HepG2 (cell line): ENCODE measurements around the gene SUPT6H. TPM values are rescaled to one million over a fixed set of nuclear protein-coding genes. Genes with fewer than 3 reads are reported as not detected.

Experiments used
- CCAR2 ChIP-seq: fragments of 200-400 bp; formaldehyde crosslinking; optimal IDR thresholded peaks from 2 replicates; pipeline ENCODE3; 2018; ENCODE audit warnings: low read depth, mild to moderate bottlenecking, low read length, moderate library complexity
- KMT2A ChIP-seq: sonication (generic); formaldehyde crosslinking; IDR thresholded peaks from 2 replicates; pipeline ENCODE4 v1.4.0; 2020; ENCODE audit warnings: missing genetic modification reagents
- MBNL3 ChIP-seq: fragments of 250-450 bp; sonication (Bioruptor Pico); conservative IDR thresholded peaks from 2 replicates; pipeline ENCODE4 v1.8.0; 2022; ENCODE audit warnings: mild to moderate bottlenecking, inconsistent platforms
- MYNN ChIP-seq: sonication (generic); formaldehyde crosslinking; IDR thresholded peaks from 2 replicates; pipeline ENCODE4 v1.4.0; 2020; ENCODE audit warnings: mild to moderate bottlenecking, low read depth, missing genetic modification reagents
- NFKBIZ ChIP-seq: IDR thresholded peaks from 2 replicates; pipeline ENCODE4 v1.6.1; 2018; ENCODE audit warnings: missing genetic modification reagents, missing compliant biosample characterization
- POLR2AphosphoS2 ChIP-seq: IDR thresholded peaks from 2 replicates; pipeline ENCODE4 v1.6.1; 2011; ENCODE audit warnings: low read depth, low read length, improper control_type of control experiment
- POLR2AphosphoS5 ChIP-seq: IDR thresholded peaks from 2 replicates; pipeline ENCODE4 v1.6.1; 2012; ENCODE audit warnings: low read depth, low read length
- REL ChIP-seq: sonication (generic); formaldehyde crosslinking; conservative IDR thresholded peaks from 2 replicates; pipeline ENCODE4 v1.8.0; 2022; ENCODE audit warnings: mild to moderate bottlenecking, missing genetic modification reagents, moderate library complexity
- SIX4 ChIP-seq: sonication (generic); formaldehyde crosslinking; IDR thresholded peaks from 2 replicates; pipeline ENCODE4 v1.4.0; 2020; ENCODE audit warnings: missing genetic modification reagents
- SMYD3 ChIP-seq: sonication (generic); formaldehyde crosslinking; IDR thresholded peaks from 2 replicates; pipeline ENCODE4 v1.8.1; 2023; ENCODE audit warnings: mild to moderate bottlenecking, missing genetic modification reagents
- SOX13 ChIP-seq, 3 experiments: fragments of 450-650 bp in 1 of 3; sonication (generic) in 1 of 3; formaldehyde crosslinking in 1 of 3; IDR thresholded peaks in 2 of 3; conservative IDR thresholded peaks in 1 of 3; 2 replicates each; pipeline versions ENCODE4 v1.5.0 to v1.6.1; 2016 to 2020; ENCODE audit warnings: antibody characterized with exemption in 1 of 3, mild to moderate bottlenecking in 1 of 3, missing compliant biosample characterization in 1 of 3, missing genetic modification reagents in 1 of 3, moderate library complexity in 1 of 3
- SSRP1 ChIP-seq: IDR thresholded peaks from 2 replicates; pipeline ENCODE4 v1.6.1; 2016; ENCODE audit warnings: control low read depth
- TMF1 ChIP-seq: sonication (generic); formaldehyde crosslinking; IDR thresholded peaks from 2 replicates; pipeline ENCODE4 v1.8.1; 2022; ENCODE audit warnings: low read depth, missing genetic modification reagents
- XRCC5 ChIP-seq: fragments of 200-400 bp; formaldehyde crosslinking; optimal IDR thresholded peaks from 2 replicates; pipeline ENCODE3; 2017; ENCODE audit warnings: mild to moderate bottlenecking, low read length
- ZNF30 ChIP-seq: sonication (generic); formaldehyde crosslinking; IDR thresholded peaks from 2 replicates; pipeline ENCODE4 v1.5.0; 2020; ENCODE audit warnings: mild to moderate bottlenecking, missing genetic modification reagents
- ZNF326 ChIP-seq: sonication (generic); formaldehyde crosslinking; IDR thresholded peaks from 2 replicates; pipeline ENCODE4 v1.4.0; 2020; ENCODE audit warnings: missing genetic modification reagents, borderline replicate concordance
- ZNF639 ChIP-seq: conservative IDR thresholded peaks from 2 replicates; pipeline ENCODE4 v1.6.1; 2018; ENCODE audit warnings: missing genetic modification reagents
- ZNF691 ChIP-seq: sonication (generic); formaldehyde crosslinking; IDR thresholded peaks from 2 replicates; pipeline ENCODE4 v1.4.0; 2020; ENCODE audit warnings: missing genetic modification reagents, low read depth, mild to moderate bottlenecking, borderline replicate concordance
- ZNF724P ChIP-seq: sonication (generic); formaldehyde crosslinking; IDR thresholded peaks from 2 replicates; pipeline ENCODE4 v1.8.0; 2022; ENCODE audit warnings: missing genetic modification reagents, borderline replicate concordance
- ZNF768 ChIP-seq: sonication (generic); formaldehyde crosslinking; IDR thresholded peaks from 2 replicates; pipeline ENCODE4 v1.4.0; 2020; ENCODE audit warnings: missing genetic modification reagents
- ZNF816 ChIP-seq: sonication (generic); formaldehyde crosslinking; IDR thresholded peaks from 2 replicates; pipeline ENCODE4 v1.8.0; 2022; ENCODE audit warnings: missing genetic modification reagents, mild to moderate bottlenecking, borderline replicate concordance
- ZSCAN9 ChIP-seq: IDR thresholded peaks from 2 replicates; pipeline ENCODE4 v1.6.1; 2016; ENCODE audit warnings: borderline replicate concordance
- polyA plus RNA-seq, 8 experiments: library from polyadenylated mRNA; depleted of rRNA in 3 of 8; stranded (reverse) in 7 of 8; unstranded in 1 of 8; fragments of >200 nt; fragmentation: Illumina TruSeq in 4 of 8; extraction: Trizol in 4 of 8; gene quantifications; 2 replicates each; pipeline versions ENCODE4 v1.2.1 to v1.2.3, GENCODE V29; 2011 to 2016; ENCODE audit warnings: low read depth in 4 of 8, missing spikeins in 1 of 8, mixed read lengths in 1 of 8; ENCODE audit not compliant: insufficient read depth in 1 of 8
- total RNA-seq, 5 experiments: library from RNA; depleted of rRNA; stranded (reverse); fragments of >200 nt; fragmentation: Illumina TruSeq; extraction: Trizol; gene quantifications; 2 replicates each; pipeline ENCODE4 v1.2.3, GENCODE V29; 2016; ENCODE audit warnings: low read depth in 1 of 5
- TF ChIP-seq, protein P1 (sequence below): sonication (generic); formaldehyde crosslinking; conservative IDR thresholded peaks from 2 replicates; pipeline ENCODE4 v1.4.0; 2020; ENCODE audit warnings: missing genetic modification reagents

Gene SUPT6H
- total and polyA plus RNA-seq, 2 of the 13 experiments (the other 11 are each of a cell fraction or from before 2014, with no cell fraction given) = 32.7 to 39.9 TPM

GRCh38 chr17:28725166-28725659, 63.2 kb downstream of the SUPT6H start (continued):
- TF ChIP-seq CCAR2 (peak; percentile 54), NFKBIZ (peak; percentile 19; the same call in 1 of the 2 replicates), ZNF816 (CRISPR knock-in tag) (0 out of 2 replicates have a peak, but pooled peaks have one; percentile 66), SIX4 (peak; percentile 24; the same call in 1 of the 2 replicates), SOX13 (IDR thresholded peaks at IDR 0.05) (no peak), SOX13 (CRISPR knock-in tag; conservative IDR thresholded peaks at IDR 0.05 in 1 of 2, IDR thresholded peaks at IDR 0.05 in 1 of 2) (0 out of 4 replicates have a peak, but pooled peaks of 1 of the 2 experiments have one; percentile 35), SSRP1 (CRISPR knock-in tag) (peak; percentile 96), ZSCAN9 (peak; percentile 19; the same call in 1 of the 2 replicates), MBNL3 (CRISPR knock-in tag) (no peak), ZNF768 (CRISPR knock-in tag) (no peak), POLR2AphosphoS5 (peak; percentile 67), TMF1 (0 out of 2 replicates have a peak, but pooled peaks have one; percentile 4), REL (CRISPR knock-in tag) (0 out of 2 replicates have a peak, but pooled peaks have one; percentile 21), MYNN (CRISPR knock-in tag) (0 out of 2 replicates have a peak, but pooled peaks have one; percentile 22), ZNF326 (CRISPR knock-in tag) (no peak; the same call in 1 of the 2 replicates), XRCC5 (no peak), ZNF724P (CRISPR knock-in tag) (no peak), ZNF691 (CRISPR knock-in tag) (0 out of 2 replicates have a peak, but pooled peaks have one; percentile 8), KMT2A (CRISPR knock-in tag) (0 out of 2 replicates have a peak, but pooled peaks have one; percentile 7), ZNF30 (CRISPR knock-in tag) (0 out of 2 replicates have a peak, but pooled peaks have one; percentile 1), ZNF639 (CRISPR knock-in tag) (peak; percentile 39; the same call in 1 of the 2 replicates), SMYD3 (CRISPR knock-in tag) (no peak), POLR2AphosphoS2 (peak; percentile 89)
- TF ChIP-seq, protein P1, sequence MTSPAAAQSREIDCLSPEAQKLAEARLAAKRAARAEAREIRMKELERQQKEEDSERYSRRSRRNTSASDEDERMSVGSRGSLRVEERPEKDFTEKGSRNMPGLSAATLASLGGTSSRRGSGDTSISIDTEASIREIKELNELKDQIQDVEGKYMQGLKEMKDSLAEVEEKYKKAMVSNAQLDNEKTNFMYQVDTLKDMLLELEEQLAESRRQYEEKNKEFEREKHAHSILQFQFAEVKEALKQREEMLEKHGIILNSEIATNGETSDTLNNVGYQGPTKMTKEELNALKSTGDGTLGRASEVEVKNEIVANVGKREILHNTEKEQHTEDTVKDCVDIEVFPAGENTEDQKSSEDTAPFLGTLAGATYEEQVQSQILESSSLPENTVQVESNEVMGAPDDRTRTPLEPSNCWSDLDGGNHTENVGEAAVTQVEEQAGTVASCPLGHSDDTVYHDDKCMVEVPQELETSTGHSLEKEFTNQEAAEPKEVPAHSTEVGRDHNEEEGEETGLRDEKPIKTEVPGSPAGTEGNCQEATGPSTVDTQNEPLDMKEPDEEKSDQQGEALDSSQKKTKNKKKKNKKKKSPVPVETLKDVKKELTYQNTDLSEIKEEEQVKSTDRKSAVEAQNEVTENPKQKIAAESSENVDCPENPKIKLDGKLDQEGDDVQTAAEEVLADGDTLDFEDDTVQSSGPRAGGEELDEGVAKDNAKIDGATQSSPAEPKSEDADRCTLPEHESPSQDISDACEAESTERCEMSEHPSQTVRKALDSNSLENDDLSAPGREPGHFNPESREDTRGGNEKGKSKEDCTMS = no peak
